NB4 (cell line): ENCODE results near the gene RNASEH2A.
A peak's percentile ranks its signal among the peaks of the same experiment; 100 is the strongest.

Experiments used
- DNase-seq: peaks from one replicate; pipeline ENCODE4 v3.0.0; 2010; ENCODE audit warnings: low read depth
- H3K4me3 ChIP-seq: one replicate; pipeline ENCODE4 v1.5.1; 2011; ENCODE audit warnings: mild to moderate bottlenecking, low read depth, low read length, moderate library complexity
- CTCF ChIP-seq: IDR thresholded peaks from one replicate; pipeline ENCODE4 v1.5.1; 2012; ENCODE audit warnings: low read depth, low read length
- MAX ChIP-seq: IDR thresholded peaks from 2 replicates; pipeline ENCODE4 v1.6.1; 2011; ENCODE audit warnings: low read depth, low read length
- MYC ChIP-seq: IDR thresholded peaks from 2 replicates; pipeline ENCODE4 v1.6.1; 2011; ENCODE audit warnings: low read depth, low read length
- POLR2A ChIP-seq: IDR thresholded peaks from 2 replicates; pipeline ENCODE4 v1.6.1; 2011; ENCODE audit warnings: mild to moderate bottlenecking; ENCODE audit not compliant: insufficient read length; ENCODE audit errors: extremely low read depth

The RNASEH2A gene

GRCh38 chr19:12821761-12822160 lies 15.4 kb downstream of the RNASEH2A start:
- H3K4me3 ChIP-seq = no peak overlapping the region
- no peak for TF ChIP-seq POLR2A
- no peak for TF ChIP-seq MYC
- no peak for TF ChIP-seq MAX
- TF ChIP-seq CTCF = no peak
- no peak for DNase-seq

GRCh38 chr19:12825254-12826131 lies 19.1 kb downstream of the RNASEH2A start:
- no peak overlapping the region for H3K4me3 ChIP-seq
- TF ChIP-seq POLR2A = no peak
- TF ChIP-seq MYC = no peak
- TF ChIP-seq MAX = no peak
- TF ChIP-seq CTCF = no peak
- DNase-seq = no peak

- no peak for DNase-seq
- no peak overlapping the region for H3K4me3 ChIP-seq
- TF ChIP-seq POLR2A (no peak), CTCF (no peak), MYC (no peak), MAX (no peak)
Observed at GRCh38 chr19:12828494-12828893, 22.1 kb downstream of the RNASEH2A start.

GRCh38 chr19:12833418-12833737 lies 27.0 kb downstream of the RNASEH2A start:
- DNase-seq = no peak
- TF ChIP-seq MYC (no peak), POLR2A (no peak), CTCF (no peak), MAX (no peak)
- no peak overlapping the region for H3K4me3 ChIP-seq

GRCh38 chr19:12833738-12834565 lies 27.6 kb downstream of the RNASEH2A start:
- peak; percentile 44 for DNase-seq
- H3K4me3 ChIP-seq = no peak overlapping the region
- TF ChIP-seq CTCF (no peak), POLR2A (no peak), MYC (no peak), MAX (no peak)
